MCF 10A (cell line): ENCODE data around the gene ROBO2. TPM values are rescaled to one million over a fixed set of nuclear protein-coding genes. Genes with fewer than 3 reads are reported as not detected.

ENCODE experiments used
- BruUV-seq: library from RNA; stranded (reverse); fragments of 400-500 nt; replicated peaks from 2 replicates; lab custom pipeline; 2021; lab: Mats Ljungman, UMichigan
- CTCF ChIA-PET: fragments of 300-600 bp; sonication (Branson Sonifier 250); formaldehyde crosslinking; extraction: SDS; loops from one replicate; lab custom pipeline; 2021; ENCODE audit warnings: antibody characterized with exemption, inconsistent platforms; lab: Yijun Ruan, JAX
- POLR2A ChIA-PET: fragments of 300-600, 350-650 bp; sonication (Branson Sonifier 250); formaldehyde crosslinking; extraction: SDS; loops from one replicate; lab custom pipeline; 2020; ENCODE audit warnings: antibody characterized with exemption, inconsistent platforms; lab: Yijun Ruan, JAX
- DNase-seq: peaks from one replicate; pipeline ENCODE4 v3.0.0-alpha.2; 2018; ENCODE audit not compliant: unreplicated experiment
- H3K27ac Mint-ChIP-seq: one replicate; pipeline ENCODE4 v1.8.0; 2022; ENCODE audit warnings: mild to moderate bottlenecking, low read depth, mixed read lengths; ENCODE audit not compliant: unreplicated experiment
- H3K27me3 Mint-ChIP-seq: one replicate; pipeline ENCODE4 v1.8.0; 2022; ENCODE audit warnings: mixed read lengths; ENCODE audit not compliant: insufficient read depth, unreplicated experiment
- H3K36me3 Mint-ChIP-seq: one replicate; pipeline ENCODE4 v1.8.0; 2022; ENCODE audit warnings: mild to moderate bottlenecking, moderate library complexity, mixed read lengths; ENCODE audit not compliant: insufficient read depth, unreplicated experiment
- H3K4me1 Mint-ChIP-seq: one replicate; pipeline ENCODE4 v1.8.0; 2022; ENCODE audit warnings: mixed read lengths; ENCODE audit not compliant: insufficient read depth, unreplicated experiment
- H3K4me3 Mint-ChIP-seq: one replicate; pipeline ENCODE4 v1.8.0; 2022; ENCODE audit warnings: mild to moderate bottlenecking, moderate library complexity, mixed read lengths; ENCODE audit not compliant: unreplicated experiment
- H3K9me3 Mint-ChIP-seq: one replicate; pipeline ENCODE4 v1.8.0; 2022; ENCODE audit warnings: mixed read lengths; ENCODE audit not compliant: unreplicated experiment
- intact Hi-C: fragments of 100-400 bp; cut with micrococcal nuclease; formaldehyde crosslinking; loops from 2 replicates; pipeline ENCODE4 v1.14.1; 2022
- total RNA-seq: library from RNA; stranded (reverse); gene quantifications from 2 replicates; pipeline ENCODE4 v1.2.3, GENCODE V29; 2022
- TF ChIP-seq, protein P1 (sequence below): fragments of 200-600 bp; IDR thresholded peaks from one replicate; pipeline ENCODE4 v1.8.0; 2022; ENCODE audit warnings: antibody characterized with exemption, mild to moderate bottlenecking; ENCODE audit not compliant: unreplicated experiment

Gene ROBO2
- total RNA-seq, 1 experiment from 2014 or later = not detected

DNA sequence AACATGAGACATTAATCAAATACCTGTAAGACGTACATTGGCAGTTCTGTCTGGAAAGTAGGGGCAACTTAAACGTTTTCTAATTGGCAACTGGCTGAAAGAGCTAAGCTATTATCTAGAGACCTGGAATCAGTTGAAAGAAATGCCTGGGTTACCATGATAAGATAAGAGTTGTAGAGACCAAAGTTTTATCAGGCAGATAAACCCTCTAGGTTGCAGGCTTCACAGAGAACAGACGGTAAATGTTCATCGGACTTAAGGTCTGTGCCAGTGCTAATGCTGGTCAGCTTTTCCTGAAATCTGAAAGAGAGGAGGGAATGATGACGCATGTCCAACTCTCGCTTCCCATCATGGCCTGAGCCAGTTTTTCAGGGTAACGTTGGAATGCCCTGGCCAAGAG is 196.2 kb downstream of the ROBO2 start:
- no peak for DNase-seq
- Mint-ChIP-seq H3K27ac (no peak overlapping the region), H3K36me3 (no peaks in the 10 kb centered on the region), H3K4me1 (no peaks in the 10 kb centered on the region), H3K27me3 (peaks cover 73% of the 10 kb centered on the region), H3K9me3 (no peaks in the 10 kb centered on the region), H3K4me3 (no peak overlapping the region)
- TF ChIP-seq, protein P1, sequence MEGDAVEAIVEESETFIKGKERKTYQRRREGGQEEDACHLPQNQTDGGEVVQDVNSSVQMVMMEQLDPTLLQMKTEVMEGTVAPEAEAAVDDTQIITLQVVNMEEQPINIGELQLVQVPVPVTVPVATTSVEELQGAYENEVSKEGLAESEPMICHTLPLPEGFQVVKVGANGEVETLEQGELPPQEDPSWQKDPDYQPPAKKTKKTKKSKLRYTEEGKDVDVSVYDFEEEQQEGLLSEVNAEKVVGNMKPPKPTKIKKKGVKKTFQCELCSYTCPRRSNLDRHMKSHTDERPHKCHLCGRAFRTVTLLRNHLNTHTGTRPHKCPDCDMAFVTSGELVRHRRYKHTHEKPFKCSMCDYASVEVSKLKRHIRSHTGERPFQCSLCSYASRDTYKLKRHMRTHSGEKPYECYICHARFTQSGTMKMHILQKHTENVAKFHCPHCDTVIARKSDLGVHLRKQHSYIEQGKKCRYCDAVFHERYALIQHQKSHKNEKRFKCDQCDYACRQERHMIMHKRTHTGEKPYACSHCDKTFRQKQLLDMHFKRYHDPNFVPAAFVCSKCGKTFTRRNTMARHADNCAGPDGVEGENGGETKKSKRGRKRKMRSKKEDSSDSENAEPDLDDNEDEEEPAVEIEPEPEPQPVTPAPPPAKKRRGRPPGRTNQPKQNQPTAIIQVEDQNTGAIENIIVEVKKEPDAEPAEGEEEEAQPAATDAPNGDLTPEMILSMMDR = no peak
- ChIA-PET CTCF (no interaction called here), POLR2A (no interaction called here)
- intact Hi-C loops = no loop called here
- no TSS peak for BruUV-seq

DNA sequence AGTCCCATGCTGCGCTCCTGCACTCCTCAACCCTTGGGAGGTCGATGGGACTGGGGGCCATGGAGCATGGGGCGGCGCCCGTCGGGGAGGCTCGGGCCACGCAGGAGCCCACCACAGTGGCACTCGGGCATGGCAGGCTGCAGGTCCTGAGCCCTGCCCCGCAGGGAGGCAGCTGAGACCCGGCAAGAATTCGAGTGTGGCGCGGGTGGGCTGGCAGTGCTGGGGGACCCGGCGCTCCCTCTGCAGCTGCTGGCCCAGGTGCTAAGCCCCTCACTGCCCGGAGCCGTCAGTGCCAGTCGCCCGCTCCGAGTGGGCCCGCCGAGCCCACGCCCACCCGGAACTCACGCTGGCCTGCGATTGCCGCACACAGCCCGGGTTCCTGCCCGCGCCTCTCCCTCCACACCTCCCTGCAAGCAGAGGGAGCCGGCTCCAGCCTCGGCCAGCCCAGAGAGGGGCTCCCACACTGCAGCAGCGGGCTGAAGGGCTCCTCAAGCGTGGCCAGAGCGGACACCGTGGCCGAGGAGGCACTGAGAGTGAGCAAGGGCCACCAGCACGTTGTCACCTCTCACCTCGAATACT is 200.3 kb downstream of the ROBO2 start:
- TF ChIP-seq, protein P1 = no peak
- no TSS peak for BruUV-seq
- intact Hi-C loops = no loop called here
- DNase-seq = no peak
- Mint-ChIP-seq H3K4me3 (no peak overlapping the region), H3K27me3 (peaks cover 69% of the 10 kb centered on the region), H3K36me3 (no peaks in the 10 kb centered on the region), H3K27ac (no peak overlapping the region), H3K9me3 (no peaks in the 10 kb centered on the region), H3K4me1 (no peaks in the 10 kb centered on the region)
- ChIA-PET POLR2A (no interaction called here), CTCF (interaction anchor here (0.6 kb wide), 1 partner anchor 523 kb away, joined by 4 read pairs; no protein-coding TSS in a partner anchor)

DNA sequence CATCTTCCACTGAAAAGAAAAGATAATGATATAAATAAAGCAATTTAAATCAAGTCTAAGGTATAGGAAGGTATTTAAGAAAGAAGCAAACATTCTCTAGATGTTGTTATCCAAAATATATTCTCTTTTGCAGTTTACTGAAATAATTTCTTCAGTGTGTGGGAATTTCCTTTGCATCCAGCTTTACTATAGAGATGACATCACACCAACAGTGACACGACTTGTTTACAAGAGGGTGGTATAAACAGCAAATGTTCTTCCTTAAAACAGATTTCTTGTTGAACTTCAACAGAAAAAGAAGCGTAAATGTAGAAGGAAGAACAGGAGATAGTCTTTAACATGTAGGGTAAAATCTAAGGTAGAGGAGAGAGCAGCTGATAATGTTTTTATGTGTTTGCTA is 202.5 kb downstream of the ROBO2 start:
- Mint-ChIP-seq H3K9me3 (no peaks in the 10 kb centered on the region), H3K27me3 (peaks cover 72% of the 10 kb centered on the region), H3K27ac (no peak overlapping the region), H3K36me3 (no peaks in the 10 kb centered on the region), H3K4me1 (no peaks in the 10 kb centered on the region), H3K4me3 (no peak overlapping the region)
- BruUV-seq = no TSS peak
- TF ChIP-seq, protein P1 = no peak
- no peak for DNase-seq
- ChIA-PET POLR2A (interaction anchor here (0.6 to 0.8 kb wide), 2 partner anchors 8 to 82 kb away, joined by 3 read pairs; no protein-coding TSS in a partner anchor), CTCF (no interaction called here)
- intact Hi-C loops = no loop called here

DNA sequence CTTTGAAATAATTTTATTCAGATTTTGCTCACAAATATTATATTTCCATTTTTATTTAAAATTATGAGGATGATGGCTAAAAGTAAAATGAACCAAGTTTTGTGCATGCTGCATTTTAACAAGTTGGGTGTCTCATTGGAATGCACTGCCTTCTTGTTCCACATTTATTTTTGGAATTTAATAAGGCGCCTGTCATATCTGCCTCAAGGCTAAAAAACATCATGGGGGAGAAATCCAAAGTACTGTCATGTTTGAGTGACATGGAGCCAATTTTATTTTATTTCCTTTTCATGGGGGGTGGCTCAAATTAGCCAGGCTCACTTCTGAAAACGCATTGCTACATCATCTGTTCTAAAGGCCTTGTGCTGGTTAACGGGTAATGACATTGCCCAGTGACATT is 205.1 kb downstream of the ROBO2 start:
- H3K27me3 Mint-ChIP-seq = peaks cover 69% of the 10 kb centered on the region
- no peaks in the 10 kb centered on the region for H3K4me1 Mint-ChIP-seq
- H3K36me3 Mint-ChIP-seq = no peaks in the 10 kb centered on the region
- no peaks in the 10 kb centered on the region for H3K9me3 Mint-ChIP-seq
- TF ChIP-seq, protein P1 = no peak
- no peak overlapping the region for H3K27ac Mint-ChIP-seq
- H3K4me3 Mint-ChIP-seq = no peak overlapping the region
- ChIA-PET POLR2A (no interaction called here), CTCF (interaction anchor here (1.7 kb wide), 1 partner anchor 12 kb away, joined by 11 read pairs; no protein-coding TSS in a partner anchor)
- BruUV-seq = no TSS peak
- DNase-seq = no peak
- intact Hi-C loops = no loop called here
